ENCODE measurements around the gene CHD1. TPM values are rescaled to one million over a fixed set of nuclear protein-coding genes. Genes with fewer than 3 reads are reported as not detected.
A peak's percentile ranks its signal among the peaks of the same experiment; 100 is the strongest.

Gene CHD1
- total and polyA plus RNA-seq, 2 of the 4 experiments (the other 2 are of a cell fraction) = 12.3 to 33.7 TPM

DNA sequence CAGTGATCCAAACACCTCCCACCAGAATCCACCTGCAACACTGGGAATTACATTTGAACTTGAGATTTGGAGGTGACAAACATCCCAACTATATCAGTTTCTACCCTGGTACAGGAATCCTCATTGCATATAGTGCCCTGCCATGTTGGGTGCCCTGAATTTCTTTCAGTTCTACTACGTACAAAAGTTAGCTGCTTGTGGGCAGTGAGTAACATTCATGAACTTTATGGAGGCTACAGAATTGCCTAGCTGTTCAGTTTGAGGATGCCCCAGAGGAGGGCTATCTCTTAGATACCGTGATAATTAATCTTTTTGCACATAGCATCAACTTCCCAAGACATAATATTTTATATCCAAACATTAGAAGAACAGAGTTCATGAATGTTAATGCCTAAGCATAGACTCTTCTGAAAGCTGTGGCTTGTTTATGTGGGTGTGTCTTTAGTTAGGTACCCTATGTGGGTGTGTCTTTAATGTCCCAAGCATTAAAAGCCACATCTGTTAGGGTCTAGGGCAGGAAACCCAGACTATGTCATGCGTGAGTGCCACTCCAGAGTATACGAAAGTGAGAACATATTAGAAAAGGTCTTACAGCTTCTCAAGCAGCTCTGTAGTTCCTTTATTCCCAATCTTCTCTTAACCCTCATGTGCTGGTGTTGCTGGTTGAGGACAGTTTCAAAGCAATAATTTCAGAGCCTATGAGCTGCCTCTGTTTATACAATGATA is 47.0 kb upstream of the CHD1 start:
- H3K23ac ChIP-seq (ENCODE audit: low read depth, low read length) = no peak overlapping the region
- no peaks in the 10 kb centered on the region for H3K27me3 ChIP-seq (ENCODE audit: control insufficient read depth, insufficient read depth, low read length)
- ATAC-seq (ENCODE audit: low read depth) = no peak; the same call in 1 of the 2 replicates
- no peak overlapping the region for H2BK5ac ChIP-seq (ENCODE audit: low read depth, low read length, poor library complexity, severe bottlenecking)
- CTCF ChIA-PET = interaction anchor here (0.7 to 0.8 kb wide), 2 partner anchors 27 to 47 kb away, joined by 3 read pairs; no protein-coding TSS in a partner anchor
- in situ Hi-C loops (cut with MboI; ENCODE audit: low sequenced_read_pairs) (no loop called here), intact Hi-C loops (cut with micrococcal nuclease) (no loop called here), dilution Hi-C loops (cut with HindIII; ENCODE audit: low sequenced_read_pairs, unreplicated experiment) (no loop called here)
- H3K4ac ChIP-seq (ENCODE audit: low read depth, low read length) = no peak overlapping the region
- H3K56ac ChIP-seq (ENCODE audit: extremely low read depth, insufficient read depth, low read length) = no peak overlapping the region
- no peaks in the 10 kb centered on the region for H3K9me1 ChIP-seq (ENCODE audit: insufficient read depth, low read length)
- H2AK9ac ChIP-seq (replicated peaks; ENCODE audit: low read depth, low read length, poor library complexity) = no peak overlapping the region
- no peak overlapping the region for H4K91ac ChIP-seq (ENCODE audit: insufficient read depth, low read depth, low read length)
- no peaks in the 10 kb centered on the region for H3K9me3 ChIP-seq (ENCODE audit: control insufficient read depth, insufficient read depth, low read length)
- POLR2A ChIA-PET (ENCODE audit: unreplicated experiment) = no interaction called here
- H2AFZ ChIP-seq (replicated peaks; ENCODE audit: low read length, poor library complexity) = no peak overlapping the region
- H3K9ac ChIP-seq (ENCODE audit: low read depth, low read length) = no peak overlapping the region
- H3K18ac ChIP-seq (ENCODE audit: low read depth, low read length) = no peak overlapping the region
- H2BK120ac ChIP-seq (ENCODE audit: low read depth, low read length) = no peak overlapping the region
- H3K4me1 ChIP-seq (ENCODE audit: control insufficient read depth, insufficient read depth, low read length) = no peaks in the 10 kb centered on the region
- BruUV-seq (replicated peaks) = no TSS peak
- H2BK20ac ChIP-seq (ENCODE audit: low read depth, low read length) = no peak overlapping the region
- peak; percentile 5 for DNase-seq
- no CpG with 5 or more reads among the region's 4 CpGs for WGBS, 2 experiments (ENCODE audit: extremely low coverage in 2 of 2, insufficient read length in 1 of 2)
- TF ChIP-seq, protein P1, sequence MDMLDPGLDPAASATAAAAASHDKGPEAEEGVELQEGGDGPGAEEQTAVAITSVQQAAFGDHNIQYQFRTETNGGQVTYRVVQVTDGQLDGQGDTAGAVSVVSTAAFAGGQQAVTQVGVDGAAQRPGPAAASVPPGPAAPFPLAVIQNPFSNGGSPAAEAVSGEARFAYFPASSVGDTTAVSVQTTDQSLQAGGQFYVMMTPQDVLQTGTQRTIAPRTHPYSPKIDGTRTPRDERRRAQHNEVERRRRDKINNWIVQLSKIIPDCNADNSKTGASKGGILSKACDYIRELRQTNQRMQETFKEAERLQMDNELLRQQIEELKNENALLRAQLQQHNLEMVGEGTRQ (IDR thresholded peaks at IDR 0.05; ENCODE audit: low read depth, low read length) = no peak
- TF ChIP-seq SMC3 (IDR thresholded peaks at IDR 0.05; ENCODE audit: low read depth, low read length) (no peak), CHD1 (IDR thresholded peaks at IDR 0.05; ENCODE audit: low read depth, low read length) (no peak), FOS (IDR thresholded peaks at IDR 0.05; ENCODE audit: low read depth, low read length) (no peak), CEBPB (IDR thresholded peaks at IDR 0.05; ENCODE audit: low read depth, low read length) (no peak), NFE2L2 (IDR thresholded peaks at IDR 0.05; ENCODE audit: low read depth, low read length) (no peak), MXI1 (IDR thresholded peaks at IDR 0.05; ENCODE audit: borderline replicate concordance, low read depth, low read length) (no peak), POLR2A (IDR thresholded peaks at IDR 0.05; ENCODE audit: low read depth, low read length) (no peak), RAD21 (IDR thresholded peaks at IDR 0.05; ENCODE audit: low read length) (no peak), MAZ (IDR thresholded peaks at IDR 0.05; ENCODE audit: borderline replicate concordance, low read depth, low read length) (no peak)
- TF ChIP-seq, protein P2, sequence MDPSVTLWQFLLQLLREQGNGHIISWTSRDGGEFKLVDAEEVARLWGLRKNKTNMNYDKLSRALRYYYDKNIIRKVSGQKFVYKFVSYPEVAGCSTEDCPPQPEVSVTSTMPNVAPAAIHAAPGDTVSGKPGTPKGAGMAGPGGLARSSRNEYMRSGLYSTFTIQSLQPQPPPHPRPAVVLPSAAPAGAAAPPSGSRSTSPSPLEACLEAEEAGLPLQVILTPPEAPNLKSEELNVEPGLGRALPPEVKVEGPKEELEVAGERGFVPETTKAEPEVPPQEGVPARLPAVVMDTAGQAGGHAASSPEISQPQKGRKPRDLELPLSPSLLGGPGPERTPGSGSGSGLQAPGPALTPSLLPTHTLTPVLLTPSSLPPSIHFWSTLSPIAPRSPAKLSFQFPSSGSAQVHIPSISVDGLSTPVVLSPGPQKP (IDR thresholded peaks at IDR 0.05; ENCODE audit: borderline replicate concordance, low read depth, low read length) = no peak
- no peak overlapping the region for H2AK5ac ChIP-seq (ENCODE audit: low read depth, low read length)
- no peaks in the 10 kb centered on the region for H3K36me3 ChIP-seq (ENCODE audit: control insufficient read depth, insufficient read depth, low read length)
- H4K20me1 ChIP-seq (ENCODE audit: insufficient read depth, low read length) = no peaks in the 10 kb centered on the region
- H4K8ac ChIP-seq (ENCODE audit: low read depth in 2 of 2, low read length in 2 of 2) = no peak overlapping the region
- no peak overlapping the region for H2BK15ac ChIP-seq (ENCODE audit: low read depth, low read length)
- H3K4me2 ChIP-seq (ENCODE audit: low read depth, low read length) = no peak overlapping the region
- H3K4me3 ChIP-seq (ENCODE audit: insufficient read depth, low read depth, low read length) = no peak overlapping the region
- no peak overlapping the region for H4K5ac ChIP-seq (ENCODE audit: low read depth, low read length)
- H3K27ac ChIP-seq (ENCODE audit: insufficient read depth, low read length) = no peak overlapping the region
- no peak overlapping the region for H3K14ac ChIP-seq (replicated peaks; ENCODE audit: low read depth, low read length)
- H3K79me1 ChIP-seq (ENCODE audit: low read depth in 1 of 2, low read length in 2 of 2) = no peaks in the 10 kb centered on the region

Measured in IMR-90 (cell line).